IMR-90 (cell line): Measurements from ENCODE around the gene MEIOB. TPM values are rescaled to one million over a fixed set of nuclear protein-coding genes. Genes with fewer than 3 reads are reported as not detected.

Source experiments
- ATAC-seq: fragments of 200-7000 bp; cut with Tn5 transposase; 2 replicates; pipeline ENCODE4 v1.9.1; 2020; ENCODE audit warnings: low read depth, mild to moderate bottlenecking, moderate library complexity
- BruUV-seq: library from RNA; stranded (reverse); fragments of 400-500 nt; replicated peaks from 2 replicates; lab custom pipeline; 2021; lab: Mats Ljungman, UMichigan
- CTCF ChIA-PET: fragments of 300-600 bp; formaldehyde crosslinking; extraction: SDS; loops from one replicate; lab custom pipeline; 2021; ENCODE audit warnings: antibody characterized with exemption; lab: Yijun Ruan, JAX
- POLR2A ChIA-PET: fragments of 300-600 bp; sonication (Branson Sonifier 250); formaldehyde crosslinking; loops from one replicate; lab custom pipeline; 2022; ENCODE audit warnings: antibody characterized with exemption; ENCODE audit not compliant: unreplicated experiment; lab: Charles Lee
- DNase-seq: peaks from one replicate; pipeline ENCODE4 v3.0.0; 2013
- H2AFZ ChIP-seq: replicated peaks from 2 replicates; pipeline ENCODE3; 2013; ENCODE audit warnings: low read length, mild to moderate bottlenecking; ENCODE audit not compliant: poor library complexity
- H2AK5ac ChIP-seq: 2 replicates; pipeline ENCODE4 v1.6.1; 2013; ENCODE audit warnings: low read depth, low read length, inconsistent platforms
- H2AK9ac ChIP-seq: replicated peaks from 2 replicates; pipeline ENCODE3; 2013; ENCODE audit warnings: mild to moderate bottlenecking, low read depth, low read length, moderate library complexity; ENCODE audit not compliant: poor library complexity
- H2BK120ac ChIP-seq: 2 replicates; pipeline ENCODE4 v1.6.1; 2013; ENCODE audit warnings: low read depth, low read length, inconsistent platforms
- H2BK15ac ChIP-seq: 3 replicates; pipeline ENCODE4 v1.6.1; 2013; ENCODE audit warnings: low read depth, low read length, inconsistent platforms
- H2BK20ac ChIP-seq: 2 replicates; pipeline ENCODE4 v1.6.1; 2013; ENCODE audit warnings: low read depth, mild to moderate bottlenecking, inconsistent platforms, low read length, moderate library complexity
- H2BK5ac ChIP-seq: 2 replicates; pipeline ENCODE4 v1.6.1; 2013; ENCODE audit warnings: mild to moderate bottlenecking, low read depth, low read length, inconsistent platforms; ENCODE audit not compliant: poor library complexity, severe bottlenecking
- H3K14ac ChIP-seq: replicated peaks from 2 replicates; pipeline ENCODE4 v1.6.1; 2013; ENCODE audit warnings: low read depth, low read length, inconsistent platforms
- H3K18ac ChIP-seq: 2 replicates; pipeline ENCODE4 v1.6.1; 2013; ENCODE audit warnings: low read depth, low read length, control low read depth
- H3K23ac ChIP-seq: 2 replicates; pipeline ENCODE4 v1.6.1; 2013; ENCODE audit warnings: low read depth, low read length, inconsistent platforms
- H3K27ac ChIP-seq: 2 replicates; pipeline ENCODE4 v1.5.1; 2013; ENCODE audit warnings: mild to moderate bottlenecking, control low read depth, low read length; ENCODE audit not compliant: insufficient read depth
- H3K27me3 ChIP-seq: 2 replicates; pipeline ENCODE4 v1.6.1; 2013; ENCODE audit warnings: low read length; ENCODE audit not compliant: control insufficient read depth, insufficient read depth
- H3K36me3 ChIP-seq: 2 replicates; pipeline ENCODE4 v1.6.1; 2013; ENCODE audit warnings: low read length, mixed read lengths; ENCODE audit not compliant: control insufficient read depth, insufficient read depth
- H3K4ac ChIP-seq: 2 replicates; pipeline ENCODE4 v1.6.1; 2013; ENCODE audit warnings: low read depth, low read length, inconsistent platforms
- H3K4me1 ChIP-seq: 2 replicates; pipeline ENCODE4 v1.6.1; 2013; ENCODE audit warnings: low read length, mixed read lengths; ENCODE audit not compliant: control insufficient read depth, insufficient read depth
- H3K4me2 ChIP-seq: 2 replicates; pipeline ENCODE4 v1.6.1; 2013; ENCODE audit warnings: low read depth, mild to moderate bottlenecking, control low read depth, low read length, moderate library complexity
- H3K4me3 ChIP-seq: 2 replicates; pipeline ENCODE4 v1.5.1; 2013; ENCODE audit warnings: low read depth, mild to moderate bottlenecking, control low read depth, low read length, moderate library complexity; ENCODE audit not compliant: insufficient read depth
- H3K56ac ChIP-seq: 2 replicates; pipeline ENCODE4 v1.6.1; 2013; ENCODE audit warnings: low read length, inconsistent platforms; ENCODE audit not compliant: insufficient read depth; ENCODE audit errors: extremely low read depth
- H3K79me1 ChIP-seq, 2 experiments: 2 replicates each; pipeline ENCODE4 v1.6.1; 2013; ENCODE audit warnings: low read length in 2 of 2, inconsistent platforms in 1 of 2, low read depth in 1 of 2
- H3K9ac ChIP-seq: 2 replicates; pipeline ENCODE4 v1.6.1; 2013; ENCODE audit warnings: low read depth, low read length, control low read depth
- H3K9me1 ChIP-seq: 2 replicates; pipeline ENCODE4 v1.6.1; 2013; ENCODE audit warnings: low read length, inconsistent platforms; ENCODE audit not compliant: insufficient read depth
- H3K9me3 ChIP-seq: 2 replicates; pipeline ENCODE4 v1.6.1; 2013; ENCODE audit warnings: low read length; ENCODE audit not compliant: control insufficient read depth, insufficient read depth
- H4K20me1 ChIP-seq: 2 replicates; pipeline ENCODE4 v1.6.1; 2013; ENCODE audit warnings: low read length, inconsistent platforms; ENCODE audit not compliant: insufficient read depth
- H4K5ac ChIP-seq: 2 replicates; pipeline ENCODE4 v1.6.1; 2013; ENCODE audit warnings: mild to moderate bottlenecking, low read depth, low read length, control low read depth
- H4K8ac ChIP-seq, 2 experiments: 2 replicates each; pipeline ENCODE4 v1.6.1; 2013; ENCODE audit warnings: low read depth in 2 of 2, low read length in 2 of 2, control low read depth in 1 of 2, inconsistent platforms in 1 of 2
- H4K91ac ChIP-seq: 2 replicates; pipeline ENCODE4 v1.6.1; 2013; ENCODE audit warnings: low read depth, low read length, inconsistent platforms; ENCODE audit not compliant: insufficient read depth
- POLR2A ChIP-seq: IDR thresholded peaks from 2 replicates; pipeline ENCODE4 v1.6.1; 2012; ENCODE audit warnings: mild to moderate bottlenecking, low read depth, low read length
- SMC3 ChIP-seq: fragments of 150-350 bp; IDR thresholded peaks from 2 replicates; pipeline ENCODE4 v1.6.1; 2016; ENCODE audit warnings: low read depth, mild to moderate bottlenecking, antibody characterized with exemption, low read length, moderate library complexity
- WGBS, 2 experiments: methylation state at CpG; one replicate each; pipeline versions ENCODE4 v1.1.5 to v1.1.7; 2013; ENCODE audit warnings: missing lambda C conversion rate in 2 of 2; ENCODE audit not compliant: insufficient read length in 1 of 2; ENCODE audit errors: extremely low coverage in 2 of 2; 5-methylcytosine and 5-hydroxymethylcytosine counted together
- dilution Hi-C: fragments of 300-500 bp; cut with HindIII; formaldehyde crosslinking; loops from one replicate; pipeline ENCODE4 v1.14.3; 2018; ENCODE audit warnings: low sequenced_read_pairs; ENCODE audit not compliant: unreplicated experiment
- in situ Hi-C: fragments of 300-500 bp; cut with MboI; formaldehyde crosslinking; loops from 3 replicates; pipeline ENCODE4 v1.14.3; 2019; ENCODE audit warnings: low sequenced_read_pairs, inconsistent platforms, mixed read lengths
- intact Hi-C: fragments of 100-400 bp; cut with micrococcal nuclease; formaldehyde crosslinking; loops from 2 replicates; pipeline ENCODE4 v1.10.0; 2022
- polyA plus RNA-seq, 3 experiments: library from polyadenylated mRNA; depleted of rRNA; stranded (reverse); fragments of >200 nt; gene quantifications; 2 replicates each; pipeline ENCODE4 v1.2.3, GENCODE V29; 2012; ENCODE audit warnings: low replicate concordance in 1 of 3
- total RNA-seq: library from RNA; depleted of rRNA; stranded (reverse); fragments of >200 nt; gene quantifications from 2 replicates; pipeline ENCODE4 v1.2.3, GENCODE V29; 2012

Gene MEIOB
- total and polyA plus RNA-seq, 2 of the 4 experiments (the other 2 are of a cell fraction), result 0.14 TPM; not detected in 1

- Histone ChIP-seq H4K20me1 (no peaks in the 10 kb centered on the region), H2BK15ac (no peak overlapping the region), H2BK5ac (no peak overlapping the region), H3K36me3 (peaks cover 19% of the 10 kb centered on the region; the same call in 1 of the 2 replicates), H3K4me1 (peaks cover 4% of the 10 kb centered on the region; the same call in 1 of the 2 replicates), H2BK20ac (no peak overlapping the region), H3K9ac (no peak overlapping the region), H3K56ac (no peak overlapping the region), H3K23ac (no peak overlapping the region), H2BK120ac (no peak overlapping the region), H4K8ac (no peak overlapping the region), H3K4me2 (no peak overlapping the region), H2AFZ (no peak overlapping the region), H4K5ac (no peak overlapping the region), H3K14ac (no peak overlapping the region), H3K4ac (no peak overlapping the region), H3K4me3 (no peak overlapping the region), H3K9me3 (no peaks in the 10 kb centered on the region), H3K18ac (no peak overlapping the region), H3K27me3 (no peaks in the 10 kb centered on the region), H4K91ac (no peak overlapping the region), H3K27ac (no peak overlapping the region), H2AK9ac (no peak overlapping the region), H3K9me1 (no peaks in the 10 kb centered on the region), H3K79me1 (0 out of 4 replicates have a peak, but pooled peaks cover 0 to 2% of the 10 kb centered on the region in 2 experiments), H2AK5ac (no peak overlapping the region)
- dilution Hi-C loops, result no loop called here
- intact Hi-C loops, result no loop called here
- ATAC-seq (no peak), DNase-seq (no peak)
- BruUV-seq, result no TSS peak
- ChIA-PET CTCF (no interaction called here), POLR2A (no interaction called here)
- 98% methylated on average over 5 of the region's 16 CpGs; no CpG with 5 or more reads in 1 of the 2 experiments for WGBS, 2 experiments
- in situ Hi-C loops, result no loop called here
- TF ChIP-seq POLR2A, result no peak
- TF ChIP-seq SMC3, result no peak
Measured at GRCh38 chr16:1810106-1810505, 61.9 kb downstream of the MEIOB start.
